HL-60 (cell line): ENCODE data around the gene HNRNPH1.

Source experiments
- DNase-seq, 2 experiments: peaks; one replicate each; pipeline ENCODE4 v3.0.0-alpha.2; 2010 to 2020; ENCODE audit warnings: low read depth in 1 of 2, low spot score in 1 of 2
- H3K27ac ChIP-seq: fragments of 250-450 bp; sonication (Bioruptor Pico); replicated peaks from 2 replicates; pipeline ENCODE4 v1.5.1; 2020; ENCODE audit warnings: mild to moderate bottlenecking, moderate library complexity
- H3K27me3 ChIP-seq: fragments of 250-450 bp; sonication (Bioruptor Pico); 2 replicates; pipeline ENCODE4 v1.5.1; 2021; ENCODE audit warnings: mild to moderate bottlenecking, moderate library complexity; ENCODE audit not compliant: insufficient read depth, poor library complexity, severe bottlenecking
- H3K4me3 ChIP-seq: replicated peaks from 2 replicates; pipeline ENCODE4 v1.5.1; 2011; ENCODE audit warnings: mild to moderate bottlenecking, control low read depth, low read length; ENCODE audit not compliant: insufficient read depth
- CTCF ChIP-seq: IDR thresholded peaks from one replicate; pipeline ENCODE4 v1.5.1; 2011; ENCODE audit warnings: low read length, control low read depth, inconsistent platforms; ENCODE audit not compliant: insufficient read depth
- GABPA ChIP-seq: IDR thresholded peaks from 2 replicates; pipeline ENCODE4 v1.6.1; 2012; ENCODE audit warnings: low read depth
- POLR2AphosphoS5 ChIP-seq: IDR thresholded peaks from 2 replicates; pipeline ENCODE4 v1.6.1; 2012; ENCODE audit warnings: low read depth
- REST ChIP-seq: IDR thresholded peaks from 2 replicates; pipeline ENCODE4 v1.6.1; 2012; ENCODE audit warnings: low read depth; ENCODE audit not compliant: insufficient replicate concordance
- SPI1 ChIP-seq: IDR thresholded peaks from 2 replicates; pipeline ENCODE4 v1.6.1; 2012; ENCODE audit warnings: low read depth, mild to moderate bottlenecking, borderline replicate concordance

Gene HNRNPH1

GRCh38 chr5:179606910-179607159, 16.6 kb downstream of the HNRNPH1 start:
- TF ChIP-seq GABPA (no peak), POLR2AphosphoS5 (no peak), CTCF (no peak), REST (no peak), SPI1 (no peak)
- no peak overlapping the region for H3K4me3 ChIP-seq
- DNase-seq = no peak
- H3K27me3 ChIP-seq = no peaks in the 10 kb centered on the region
- no peak overlapping the region for H3K27ac ChIP-seq

- Histone ChIP-seq H3K4me3 (no peak overlapping the region), H3K27me3 (no peaks in the 10 kb centered on the region), H3K27ac (no peak overlapping the region)
- DNase-seq = no peak
- no peak for TF ChIP-seq SPI1
- no peak for TF ChIP-seq POLR2AphosphoS5
- no peak for TF ChIP-seq REST
- no peak for TF ChIP-seq GABPA
- TF ChIP-seq CTCF = no peak
These were observed 17.2 kb downstream of the HNRNPH1 start for GRCh38 chr5:179606071-179606909.

- Histone ChIP-seq H3K4me3 (no peak overlapping the region), H3K27ac (no peak overlapping the region), H3K27me3 (no peaks in the 10 kb centered on the region)
- no peak for DNase-seq
- TF ChIP-seq SPI1 (no peak), GABPA (no peak), REST (no peak), POLR2AphosphoS5 (no peak), CTCF (no peak)
These were observed 18.2 kb downstream of the HNRNPH1 start for GRCh38 chr5:179605026-179605833.
